ENCODE measurements around the gene SIPA1L3.

DNA sequence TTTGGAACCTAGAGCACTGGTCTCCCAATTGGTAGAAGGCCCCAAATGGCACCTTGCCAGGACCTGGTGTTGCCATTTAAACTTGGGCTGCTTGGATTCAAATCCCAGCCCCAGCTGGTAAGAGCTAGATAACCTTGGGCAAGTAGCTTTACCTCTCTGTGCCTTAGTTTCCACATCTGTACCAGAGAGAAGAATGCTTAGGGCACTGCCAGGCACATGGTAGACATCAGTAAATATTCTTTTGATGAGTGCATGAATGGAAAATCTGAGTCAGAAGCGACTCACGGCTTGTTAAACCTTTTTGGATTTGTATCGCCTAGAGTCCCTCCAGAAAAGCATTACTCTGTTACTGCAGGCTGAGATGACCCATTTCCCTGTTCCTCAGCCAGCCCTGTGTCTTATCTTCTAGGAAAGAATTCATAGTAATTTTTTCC is 90.9 kb downstream of the SIPA1L3 start:
- TF ChIP-seq, protein P1, sequence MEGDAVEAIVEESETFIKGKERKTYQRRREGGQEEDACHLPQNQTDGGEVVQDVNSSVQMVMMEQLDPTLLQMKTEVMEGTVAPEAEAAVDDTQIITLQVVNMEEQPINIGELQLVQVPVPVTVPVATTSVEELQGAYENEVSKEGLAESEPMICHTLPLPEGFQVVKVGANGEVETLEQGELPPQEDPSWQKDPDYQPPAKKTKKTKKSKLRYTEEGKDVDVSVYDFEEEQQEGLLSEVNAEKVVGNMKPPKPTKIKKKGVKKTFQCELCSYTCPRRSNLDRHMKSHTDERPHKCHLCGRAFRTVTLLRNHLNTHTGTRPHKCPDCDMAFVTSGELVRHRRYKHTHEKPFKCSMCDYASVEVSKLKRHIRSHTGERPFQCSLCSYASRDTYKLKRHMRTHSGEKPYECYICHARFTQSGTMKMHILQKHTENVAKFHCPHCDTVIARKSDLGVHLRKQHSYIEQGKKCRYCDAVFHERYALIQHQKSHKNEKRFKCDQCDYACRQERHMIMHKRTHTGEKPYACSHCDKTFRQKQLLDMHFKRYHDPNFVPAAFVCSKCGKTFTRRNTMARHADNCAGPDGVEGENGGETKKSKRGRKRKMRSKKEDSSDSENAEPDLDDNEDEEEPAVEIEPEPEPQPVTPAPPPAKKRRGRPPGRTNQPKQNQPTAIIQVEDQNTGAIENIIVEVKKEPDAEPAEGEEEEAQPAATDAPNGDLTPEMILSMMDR (IDR thresholded peaks at IDR 0.05; ENCODE audit: low read length) = no peak
- no peak for TF ChIP-seq EZH2 (optimal IDR thresholded peaks at IDR 0.05; ENCODE audit: low read depth, low read length)
